ENCODE measurements around the gene MGAT4A. TPM values are rescaled to one million over a fixed set of nuclear protein-coding genes. Genes with fewer than 3 reads are reported as not detected.

The MGAT4A gene
- total and polyA plus RNA-seq, 2 of the 8 experiments (the other 6 are each of a cell fraction or from before 2014, with no cell fraction given) = 1.4 to 7.7 TPM

- Histone ChIP-seq H3K79me2 (ENCODE audit: control insufficient read depth in 1 of 2, insufficient read depth in 2 of 2, low read length in 2 of 2) (no peaks in the 10 kb centered on the region), H3K23me2 (ENCODE audit: low read depth, low read length) (peaks cover 4% of the 10 kb centered on the region; the same call in 1 of the 2 replicates), H3K4me2 (ENCODE audit: insufficient read depth in 1 of 2, low read depth in 2 of 2, low read length in 2 of 2) (peak overlapping the region; percentile 72 to 76), H4K5ac (ENCODE audit: insufficient read length, low read depth, low read length) (no peak overlapping the region), H4K8ac (ENCODE audit: extremely low read depth, insufficient read depth, low read length) (no peak overlapping the region; the same call in 1 of the 2 replicates), H2BK15ac (ENCODE audit: low read length) (no peak overlapping the region), H2BK20ac (ENCODE audit: low read length) (no peak overlapping the region), H2BK5ac (ENCODE audit: low read depth, low read length) (no peak overlapping the region), H3K4me1 (replicated peaks in 1 of 4; ENCODE audit: control insufficient read depth in 3 of 4, insufficient read depth in 4 of 4, low read length in 3 of 4) (peaks cover 0 to 5% (median under 1%) of the 10 kb centered on the region in 4 experiments; a peak in 3 of 7 replicates), H3K9me3 (ENCODE audit: insufficient read depth in 2 of 2, low read depth in 1 of 2, low read length in 1 of 2) (peaks cover 0 to 5% of the 10 kb centered on the region in 2 experiments; a peak in 1 of 4 replicates), H3K23ac (ENCODE audit: insufficient read length) (no peak overlapping the region), H3K14ac (ENCODE audit: insufficient read length) (no peak overlapping the region), H2BK120ac (replicated peaks; ENCODE audit: low read depth, low read length) (no peak overlapping the region), H2BK12ac (ENCODE audit: low read depth, low read length) (no peak overlapping the region), H4K20me1 (replicated peaks in 1 of 2; ENCODE audit: control insufficient read depth in 1 of 2, insufficient read depth in 2 of 2, low read length in 2 of 2) (no peaks in the 10 kb centered on the region), H3K4ac (replicated peaks; ENCODE audit: insufficient read length, low read depth, low read length) (no peak overlapping the region), H3K27me3 (replicated peaks in 1 of 4; ENCODE audit: control insufficient read depth in 3 of 4, extremely low read depth in 1 of 4, insufficient read depth in 3 of 4, low read length in 3 of 4) (peaks cover 2 to 32% (median 27%) of the 10 kb centered on the region in 4 experiments), H3K18ac (ENCODE audit: extremely low read depth, low read length) (no peak overlapping the region), H3K27ac (ENCODE audit: low read depth, low read length) (no peak overlapping the region), H3K36me3 (ENCODE audit: control insufficient read depth in 2 of 4, insufficient read depth in 4 of 4, low read length in 3 of 4) (no peaks in the 10 kb centered on the region), H4K91ac (replicated peaks; ENCODE audit: insufficient read length, low read length) (no peak overlapping the region), H2AFZ (ENCODE audit: low read length) (no peak overlapping the region), H3K56ac (replicated peaks; ENCODE audit: insufficient read length, low read depth, low read length) (no peak overlapping the region), H2AK5ac (ENCODE audit: low read depth, low read length) (no peak overlapping the region), H3K9ac (replicated peaks in 1 of 4; ENCODE audit: extremely low read depth in 1 of 4, low read depth in 3 of 4, low read length in 3 of 4) (no peak overlapping the region), H3K4me3 (ENCODE audit: extremely low read depth in 1 of 4, insufficient read depth in 2 of 4, low read depth in 3 of 4, low read length in 4 of 4) (peak overlapping the region; percentile 46 to 70 (median 55)), H3K79me1 (ENCODE audit: low read depth, low read length) (no peaks in the 10 kb centered on the region)
- TF ChIP-seq EGR1 (IDR thresholded peaks at IDR 0.05; ENCODE audit: borderline replicate concordance, low read depth, low read length) = no peak
- no peak for TF ChIP-seq ASH2L (IDR thresholded peaks at IDR 0.05; ENCODE audit: low read length)
- TF ChIP-seq TEAD4 (IDR thresholded peaks at IDR 0.05; ENCODE audit: low read depth, low read length) = no peak
- no peak for TF ChIP-seq CBX5 (IDR thresholded peaks at IDR 0.05; ENCODE audit: low read depth, low read length)
- TF ChIP-seq EZH2 (IDR thresholded peaks at IDR 0.05; ENCODE audit: low read depth, low read length, severe bottlenecking) = no peak
- TF ChIP-seq E2F6 (IDR thresholded peaks at IDR 0.05) = no peak
- no peak for TF ChIP-seq ATF2 (IDR thresholded peaks at IDR 0.05; ENCODE audit: low read length)
- no CpG with 5 or more reads among the region's 56 CpGs for WGBS, 2 experiments (ENCODE audit: extremely low coverage in 1 of 2, insufficient coverage in 1 of 2, insufficient read length in 1 of 2, insufficient replicate concordance in 2 of 2, low coverage in 1 of 2, low lambda C conversion rate in 2 of 2, missing lambda C conversion rate in 1 of 2)
- ChIA-PET CTCF (ENCODE audit: partially characterized antibody) (interaction anchor here (1.0 to 1.7 kb wide), 2 partner anchors 85 to 93 kb away, joined by 3 to 4 read pairs; no protein-coding TSS in a partner anchor), POLR2A (ENCODE audit: partially characterized antibody) (no interaction called here)
- no peak for FAIRE-seq
- DNase-seq (ENCODE audit: low read depth in 1 of 2, low spot score in 2 of 2) = peak in 1 of 2 experiments; percentile 60
These were observed 258 bp downstream of the MGAT4A start for GRCh38 chr2:98730707-98731040.

Measured in H1 (cell line).